Stomach (tissue), 4 donors: Measurements from ENCODE around the gene GAL3ST3.

ENCODE experiments used
- CTCF ChIP-seq, 7 experiments: fragments of 450-650 bp in 4 of 7; fragments of 200-600 bp in 3 of 7; sonication (generic) in 3 of 7; IDR thresholded peaks; one replicate each; pipeline ENCODE4 v1.5.1; 2016 to 2019; ENCODE audit warnings: antibody characterized with exemption in 7 of 7, control low read depth in 2 of 7, mild to moderate bottlenecking in 1 of 7
- EP300 ChIP-seq: sonication (generic); formaldehyde crosslinking; IDR thresholded peaks from one replicate; pipeline ENCODE4 v1.6.1; 2017; ENCODE audit warnings: antibody characterized with exemption
- POLR2A ChIP-seq, 4 donors: fragments of 450-650 bp; IDR thresholded peaks; one replicate each; pipeline ENCODE4 v1.6.1; 2016; ENCODE audit warnings: antibody characterized with exemption in 4 of 4, control low read depth in 2 of 4, mild to moderate bottlenecking in 1 of 4, moderate library complexity in 1 of 4

DNA sequence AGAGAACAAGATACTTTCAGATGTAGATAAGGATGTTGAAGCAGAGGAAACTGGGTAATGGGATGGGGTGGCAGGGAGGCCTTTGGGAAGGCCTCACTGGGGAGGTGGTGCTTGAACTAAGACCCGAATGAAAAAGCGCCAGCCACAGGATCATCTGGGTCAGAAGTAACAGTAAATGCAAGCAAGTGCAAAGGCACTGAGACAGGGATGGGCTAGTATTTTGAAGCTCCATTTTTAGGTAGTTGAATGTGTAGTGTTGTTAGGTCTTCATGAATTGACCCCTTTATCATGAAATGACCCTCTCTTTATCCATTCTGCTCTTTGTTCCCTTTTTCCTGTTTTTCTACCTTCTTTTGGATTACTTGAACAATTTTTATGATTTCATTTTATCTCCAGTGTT lies 14.9 kb upstream of the GAL3ST3 start:
- TF ChIP-seq CTCF (IDR thresholded peaks at IDR 0.05) (no peak), POLR2A (IDR thresholded peaks at IDR 0.05) (no peak), EP300 (no peak)
